ENCODE results near the gene PPP2R5E.

- TF ChIP-seq CTCF (IDR thresholded peaks at IDR 0.05): no peak
- TF ChIP-seq POLR2A (IDR thresholded peaks at IDR 0.05): no peak
Observed at GRCh38 chr14:63555572-63555971, 12.4 kb upstream of the PPP2R5E start.
